ENCODE measurements around the gene RNF208.

Gene RNF208

GRCh38 chr9:137220317-137221094 is 1.5 kb downstream of the RNF208 start:
- TF ChIP-seq GATA1 (IDR thresholded peaks at IDR 0.05; ENCODE audit: low read depth, low read length) (no peak), POLR2A (IDR thresholded peaks at IDR 0.05; ENCODE audit: low read length) (no peak)
- no peak for DNase-seq

GRCh38 chr9:137219757-137220316 is 2.2 kb downstream of the RNF208 start:
- DNase-seq, result no peak
- no peak for TF ChIP-seq POLR2A (IDR thresholded peaks at IDR 0.05; ENCODE audit: low read length)
- no peak for TF ChIP-seq GATA1 (IDR thresholded peaks at IDR 0.05; ENCODE audit: low read depth, low read length)

GRCh38 chr9:137218754-137219271 is 3.2 kb downstream of the RNF208 start:
- TF ChIP-seq GATA1 (IDR thresholded peaks at IDR 0.05; ENCODE audit: low read depth, low read length), result peak; percentile 32
- peak; percentile 48 for TF ChIP-seq POLR2A (IDR thresholded peaks at IDR 0.05; ENCODE audit: low read length)
- peak; percentile 88 to 89 for DNase-seq

GRCh38 chr9:137218212-137218753 is 3.8 kb downstream of the RNF208 start:
- no peak for DNase-seq
- TF ChIP-seq POLR2A (IDR thresholded peaks at IDR 0.05; ENCODE audit: low read length), result no peak
- TF ChIP-seq GATA1 (IDR thresholded peaks at IDR 0.05; ENCODE audit: low read depth, low read length), result no peak

- TF ChIP-seq POLR2A (IDR thresholded peaks at IDR 0.05; ENCODE audit: low read length) (no peak), GATA1 (IDR thresholded peaks at IDR 0.05; ENCODE audit: low read depth, low read length) (no peak)
- no peak for DNase-seq
Observed at GRCh38 chr9:137217276-137218211, 4.5 kb downstream of the RNF208 start.

DNA sequence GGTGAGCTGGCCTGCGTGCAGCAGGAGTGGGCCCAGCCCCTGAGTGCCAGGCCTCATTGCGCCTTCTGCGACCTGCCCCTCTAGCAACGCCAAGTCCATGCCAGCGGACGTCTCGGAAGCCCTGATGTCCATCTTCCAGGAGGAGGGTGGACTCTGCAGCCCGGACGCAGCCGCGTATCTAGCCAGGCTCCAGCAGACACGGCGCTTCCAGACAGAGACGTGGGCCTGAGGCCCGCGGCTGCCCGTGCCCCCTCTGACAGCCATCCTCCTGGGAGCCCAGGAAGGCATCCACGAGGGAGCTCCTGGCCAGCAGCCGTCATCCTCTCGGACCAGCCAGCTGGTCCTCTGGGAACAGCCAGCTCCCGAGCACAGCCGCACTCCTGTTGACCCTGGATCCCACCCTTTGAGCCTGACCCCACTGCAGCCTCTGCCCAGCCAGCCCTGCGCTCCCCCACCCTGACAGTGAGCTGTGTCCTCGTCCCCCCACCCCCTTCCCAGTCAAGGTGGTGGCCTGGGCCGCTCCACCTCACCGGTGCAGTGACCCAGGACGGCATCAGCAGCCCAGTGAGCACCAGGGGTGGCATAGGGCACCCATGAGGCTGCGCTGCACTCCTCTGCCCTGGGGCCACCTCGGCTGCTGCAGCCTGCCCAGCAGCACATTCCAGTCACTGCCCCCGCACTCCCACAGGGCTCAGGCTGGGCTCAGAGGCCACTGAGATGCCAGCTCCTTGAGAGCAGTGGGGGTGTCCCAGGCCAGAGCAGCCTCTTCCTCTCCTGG is 5.7 kb downstream of the RNF208 start:
- no peak for DNase-seq
- no peak for TF ChIP-seq POLR2A (IDR thresholded peaks at IDR 0.05; ENCODE audit: low read length)
- TF ChIP-seq GATA1 (IDR thresholded peaks at IDR 0.05; ENCODE audit: low read depth, low read length), result no peak

DNA sequence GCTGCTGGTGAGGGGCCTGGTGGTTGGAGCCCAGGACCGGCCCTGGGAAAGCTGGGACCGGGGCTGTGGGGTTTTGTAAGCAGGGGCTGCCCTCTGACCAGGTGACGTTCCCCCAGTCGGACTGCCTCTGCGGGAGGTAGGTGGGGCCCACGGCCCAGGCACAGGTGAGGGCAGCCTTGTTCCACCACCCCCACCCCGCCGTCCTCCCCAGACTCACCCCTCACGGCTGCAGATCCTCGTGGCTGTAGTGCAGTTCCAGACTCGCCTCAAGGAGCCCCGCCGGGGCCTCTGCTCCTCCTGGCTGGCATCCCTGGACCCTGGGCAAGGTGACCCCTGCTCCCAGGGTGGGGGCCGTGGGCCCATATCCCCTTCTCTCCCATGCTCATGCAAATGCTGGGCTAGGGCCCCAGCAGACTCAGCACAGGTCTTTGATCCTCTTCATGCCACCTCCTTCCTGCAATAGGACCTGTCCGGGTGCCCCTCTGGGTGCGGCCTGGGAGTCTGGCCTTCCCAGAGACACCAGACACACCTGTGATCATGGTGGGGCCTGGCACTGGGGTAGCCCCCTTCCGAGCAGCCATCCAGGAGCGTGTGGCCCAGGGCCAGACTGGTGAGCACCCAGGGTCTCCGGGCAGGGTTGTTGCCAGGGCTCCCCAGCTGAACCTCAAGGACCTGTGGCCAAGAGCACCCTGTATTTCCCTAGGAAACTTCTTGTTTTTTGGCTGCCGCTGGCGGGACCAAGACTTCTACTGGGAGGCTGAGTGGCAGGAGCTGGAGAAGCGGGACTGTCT is 6.6 kb downstream of the RNF208 start:
- DNase-seq, result no peak
- TF ChIP-seq GATA1 (IDR thresholded peaks at IDR 0.05; ENCODE audit: low read depth, low read length), result no peak

- DNase-seq, result no peak
- TF ChIP-seq GATA1 (IDR thresholded peaks at IDR 0.05; ENCODE audit: low read depth, low read length), result no peak
- TF ChIP-seq POLR2A (IDR thresholded peaks at IDR 0.05; ENCODE audit: low read length), result no peak
Observed at GRCh38 chr9:137214620-137215019, 7.4 kb downstream of the RNF208 start.

DNA sequence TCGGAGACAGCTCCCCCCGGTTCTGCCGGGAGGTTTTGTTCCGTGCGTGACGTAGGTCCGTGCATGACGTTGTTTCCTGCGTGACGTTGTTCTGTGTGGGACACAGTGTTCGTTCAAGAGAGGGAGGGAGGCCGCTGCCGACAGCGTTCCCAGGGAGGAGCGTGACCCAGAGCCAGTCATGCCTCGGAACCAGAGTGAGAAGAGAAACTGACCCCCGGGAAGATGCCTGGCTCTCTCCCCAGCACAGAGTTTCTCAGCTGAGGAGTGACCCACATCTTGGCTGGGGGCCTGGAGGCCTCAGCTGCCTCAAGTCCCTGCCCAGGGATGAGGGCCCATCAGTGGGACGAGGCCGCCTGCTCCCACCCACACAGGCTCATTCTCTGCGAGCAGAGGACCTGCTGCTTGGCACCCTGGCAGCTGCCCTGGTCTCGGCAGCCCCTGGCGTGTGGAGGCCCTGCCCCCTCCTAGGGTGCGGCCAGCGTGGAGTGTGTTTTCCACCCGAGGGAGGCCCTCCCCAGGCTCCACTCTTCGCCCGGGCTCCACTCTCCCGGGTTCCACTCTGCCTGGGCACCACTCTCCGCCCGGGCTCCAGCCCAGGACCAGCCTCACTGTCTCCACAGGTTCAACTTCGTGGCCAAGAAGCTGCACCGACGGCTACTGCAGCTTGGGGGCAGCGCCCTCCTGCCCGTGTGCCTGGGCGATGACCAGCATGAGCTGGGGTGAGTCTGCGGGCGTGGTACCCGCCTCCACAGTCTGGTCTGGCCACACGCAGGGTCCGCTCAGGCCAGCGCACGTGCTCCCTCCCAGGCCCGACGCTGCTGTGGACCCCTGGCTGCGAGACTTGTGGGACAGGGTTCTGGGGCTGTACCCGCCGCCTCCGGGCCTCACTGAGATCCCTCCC is 8.6 kb downstream of the RNF208 start:
- peak in 1 of 2 experiments; percentile 38 for DNase-seq
- TF ChIP-seq POLR2A (IDR thresholded peaks at IDR 0.05; ENCODE audit: low read length) (no peak), GATA1 (IDR thresholded peaks at IDR 0.05; ENCODE audit: low read depth, low read length) (no peak)

DNA sequence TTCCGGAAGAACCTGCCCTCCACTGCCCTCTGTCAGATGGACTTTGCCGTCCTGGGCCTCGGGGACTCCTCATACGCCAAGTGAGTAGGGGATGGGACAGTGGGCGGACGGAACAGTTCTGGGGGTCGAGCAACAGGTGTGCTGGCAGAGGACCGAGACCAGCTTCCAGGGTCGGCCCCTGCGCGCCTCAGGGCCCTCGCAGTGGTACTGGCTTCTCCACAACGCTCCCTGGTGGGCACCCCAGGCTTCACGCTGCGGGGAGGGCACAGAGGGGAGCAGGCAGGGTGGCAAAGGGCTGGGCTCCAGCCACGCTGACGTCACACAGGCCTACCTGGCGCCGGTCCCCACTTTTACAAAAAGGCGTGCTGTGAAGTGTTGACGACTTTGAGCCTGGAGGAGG is 9.5 kb downstream of the RNF208 start:
- no peak for DNase-seq
- TF ChIP-seq GATA1 (IDR thresholded peaks at IDR 0.05; ENCODE audit: low read depth, low read length), result no peak
- TF ChIP-seq POLR2A (IDR thresholded peaks at IDR 0.05; ENCODE audit: low read length), result no peak

- no peak for DNase-seq
- no peak for TF ChIP-seq GATA1 (IDR thresholded peaks at IDR 0.05; ENCODE audit: low read depth, low read length)
- no peak for TF ChIP-seq POLR2A (IDR thresholded peaks at IDR 0.05; ENCODE audit: low read length)
Observed at GRCh38 chr9:137211532-137211931, 10.5 kb downstream of the RNF208 start.
